Liver (tissue), 2 donors: Measurements from ENCODE around the gene SEL1L2.

Source experiments
- EGR1 ChIP-seq, 2 donors: IDR thresholded peaks; 2 replicates each; pipeline ENCODE4 v1.6.1; 2016 to 2018; ENCODE audit warnings: antibody characterized with exemption in 2 of 2, low read depth in 2 of 2
- MAX ChIP-seq: IDR thresholded peaks from 2 replicates; pipeline ENCODE4 v1.6.1; 2016; ENCODE audit warnings: antibody characterized with exemption
- TAF1 ChIP-seq: conservative IDR thresholded peaks from 2 replicates; pipeline ENCODE4 v1.6.1; 2016; ENCODE audit warnings: antibody characterized with exemption, mild to moderate bottlenecking
- donor health status: healthy.

- TF ChIP-seq MAX (no peak), TAF1 (no peak), EGR1 (IDR thresholded peaks at IDR 0.05; ENCODE audit: low read depth in 2 of 2) (no peak)
Measured at GRCh38 chr20:13862245-13862644, 128.2 kb downstream of the SEL1L2 start.
